Astrocyte of the cerebellum (primary cell): ENCODE measurements around the gene SLC66A1.
A peak's percentile ranks its signal among the peaks of the same experiment; 100 is the strongest.

Experiments
- DNase-seq: peaks from one replicate; pipeline ENCODE4 v3.0.0-alpha.2; 2011; ENCODE audit warnings: low read depth
- H3K4me3 ChIP-seq: 2 replicates; pipeline ENCODE4 v1.5.1; 2011; ENCODE audit warnings: mild to moderate bottlenecking, low read depth, low read length, moderate library complexity
- CTCF ChIP-seq: IDR thresholded peaks from 2 replicates; pipeline ENCODE4 v1.5.1; 2012; ENCODE audit warnings: low read length, low read depth, moderate library complexity, mild to moderate bottlenecking; ENCODE audit errors: missing control alignments
- in situ Hi-C: cut with HindIII; loops from 2 replicates; pipeline ENCODE4 v1.10.0; 2017; ENCODE audit warnings: low sequenced_read_pairs

SLC66A1 gene

GRCh38 chr1:19372602-19373001 is 60.5 kb downstream of the SLC66A1 start:
- no peak for TF ChIP-seq CTCF

GRCh38 chr1:19373211-19374082 is 61.3 kb downstream of the SLC66A1 start:
- in situ Hi-C loops: no loop called here
- no peak for DNase-seq
- H3K4me3 ChIP-seq: no peak overlapping the region
- TF ChIP-seq CTCF: no peak

More at GRCh38 chr1:19372602-19373001, 60.5 kb downstream of the SLC66A1 start:
- in situ Hi-C loops: no loop called here
- H3K4me3 ChIP-seq: no peak overlapping the region
- DNase-seq: no peak

- peak; percentile 49 for TF ChIP-seq CTCF
- in situ Hi-C loops: no loop called here
- no peak for DNase-seq
- H3K4me3 ChIP-seq: no peak overlapping the region
Measured at GRCh38 chr1:19374083-19374801, 62.1 kb downstream of the SLC66A1 start.

- in situ Hi-C loops: loop anchor here (5.0 kb wide), 1 partner anchor 33 kb away; no protein-coding TSS in a partner anchor
- no peak for DNase-seq
- no peak for TF ChIP-seq CTCF
- H3K4me3 ChIP-seq: no peak overlapping the region
Measured at GRCh38 chr1:19374926-19375325, 62.8 kb downstream of the SLC66A1 start.

GRCh38 chr1:19375631-19376400 is 63.7 kb downstream of the SLC66A1 start:
- no peak overlapping the region for H3K4me3 ChIP-seq
- no peak for DNase-seq
- in situ Hi-C loops: loop anchor here (5.0 kb wide), 1 partner anchor 34 kb away; no protein-coding TSS in a partner anchor
- TF ChIP-seq CTCF: no peak
